ENCODE results near the gene IDH3B. TPM values are rescaled to one million over a fixed set of nuclear protein-coding genes. Genes with fewer than 3 reads are reported as not detected.

Gene IDH3B
- total and polyA plus RNA-seq, 9 of the 15 experiments (the other 6 are each of a cell fraction or from before 2014, with no cell fraction given) = 91.7 to 224 (median 155) TPM

DNA sequence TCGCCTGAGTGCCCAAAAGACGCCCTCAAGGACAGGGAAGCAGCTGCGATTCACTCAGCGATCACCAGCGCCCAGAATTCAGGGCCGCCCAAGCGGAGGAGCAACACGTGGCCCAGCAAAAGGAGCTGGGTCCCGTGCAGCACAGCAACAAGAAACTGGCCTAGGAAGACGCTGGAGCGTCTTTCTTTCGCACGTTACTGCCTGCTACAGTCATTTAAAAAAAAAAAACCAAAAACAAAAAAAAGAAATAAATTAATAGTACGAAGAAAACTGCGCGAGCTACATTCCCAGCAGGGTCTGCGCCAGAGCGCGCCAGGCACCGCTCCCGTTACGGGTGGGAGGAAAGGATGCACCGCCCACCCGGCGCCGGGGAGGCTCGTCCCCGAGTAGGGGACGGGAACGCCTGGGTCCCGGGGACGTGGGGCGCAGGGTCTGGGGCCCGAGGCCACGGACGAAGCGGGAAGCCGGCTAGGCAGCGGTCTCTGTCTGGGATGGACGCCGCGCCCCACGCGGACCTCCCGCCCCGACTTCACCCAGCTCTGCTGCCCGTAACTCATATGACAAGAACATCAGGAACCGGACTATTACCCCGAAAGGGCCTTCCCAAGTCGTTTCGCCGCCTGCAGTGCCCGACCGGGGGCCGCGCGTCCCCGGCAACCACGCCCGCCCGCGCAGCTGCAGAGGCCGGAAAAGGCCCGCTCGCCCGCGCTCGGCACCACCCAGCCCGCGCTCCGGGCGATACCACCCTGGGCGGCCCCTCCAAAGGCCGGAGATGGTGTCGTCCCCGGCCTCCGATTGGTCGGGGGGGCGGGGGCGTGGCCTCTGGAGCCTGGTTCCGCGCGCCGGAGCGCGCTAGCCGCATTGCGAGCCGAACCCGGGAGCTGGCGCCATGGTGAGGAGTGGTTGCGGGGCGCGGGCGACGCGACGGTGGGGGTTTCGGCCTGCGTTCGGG, 12.0 kb downstream of the IDH3B start, which contains the start of gene NOP56 (continued):
- TF ChIP-seq, protein P1, sequence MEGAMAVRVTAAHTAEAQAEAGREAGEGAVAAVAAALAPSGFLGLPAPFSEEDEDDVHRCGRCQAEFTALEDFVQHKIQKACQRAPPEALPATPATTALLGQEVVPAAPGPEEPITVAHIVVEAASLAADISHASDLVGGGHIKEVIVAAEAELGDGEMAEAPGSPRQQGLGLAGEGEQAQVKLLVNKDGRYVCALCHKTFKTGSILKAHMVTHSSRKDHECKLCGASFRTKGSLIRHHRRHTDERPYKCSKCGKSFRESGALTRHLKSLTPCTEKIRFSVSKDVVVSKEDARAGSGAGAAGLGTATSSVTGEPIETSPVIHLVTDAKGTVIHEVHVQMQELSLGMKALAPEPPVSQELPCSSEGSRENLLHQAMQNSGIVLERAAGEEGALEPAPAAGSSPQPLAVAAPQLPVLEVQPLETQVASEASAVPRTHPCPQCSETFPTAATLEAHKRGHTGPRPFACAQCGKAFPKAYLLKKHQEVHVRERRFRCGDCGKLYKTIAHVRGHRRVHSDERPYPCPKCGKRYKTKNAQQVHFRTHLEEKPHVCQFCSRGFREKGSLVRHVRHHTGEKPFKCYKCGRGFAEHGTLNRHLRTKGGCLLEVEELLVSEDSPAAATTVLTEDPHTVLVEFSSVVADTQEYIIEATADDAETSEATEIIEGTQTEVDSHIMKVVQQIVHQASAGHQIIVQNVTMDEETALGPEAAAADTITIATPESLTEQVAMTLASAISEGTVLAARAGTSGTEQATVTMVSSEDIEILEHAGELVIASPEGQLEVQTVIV (CRISPR knock-in tag; IDR thresholded peaks at IDR 0.05; ENCODE audit: borderline replicate concordance) = no peak
- TF ChIP-seq, protein P2, sequence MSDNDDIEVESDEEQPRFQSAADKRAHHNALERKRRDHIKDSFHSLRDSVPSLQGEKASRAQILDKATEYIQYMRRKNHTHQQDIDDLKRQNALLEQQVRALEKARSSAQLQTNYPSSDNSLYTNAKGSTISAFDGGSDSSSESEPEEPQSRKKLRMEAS (CRISPR knock-in tag; IDR thresholded peaks at IDR 0.05) = peak; percentile 12; the same call in 1 of the 2 replicates
- TF ChIP-seq, protein P3, sequence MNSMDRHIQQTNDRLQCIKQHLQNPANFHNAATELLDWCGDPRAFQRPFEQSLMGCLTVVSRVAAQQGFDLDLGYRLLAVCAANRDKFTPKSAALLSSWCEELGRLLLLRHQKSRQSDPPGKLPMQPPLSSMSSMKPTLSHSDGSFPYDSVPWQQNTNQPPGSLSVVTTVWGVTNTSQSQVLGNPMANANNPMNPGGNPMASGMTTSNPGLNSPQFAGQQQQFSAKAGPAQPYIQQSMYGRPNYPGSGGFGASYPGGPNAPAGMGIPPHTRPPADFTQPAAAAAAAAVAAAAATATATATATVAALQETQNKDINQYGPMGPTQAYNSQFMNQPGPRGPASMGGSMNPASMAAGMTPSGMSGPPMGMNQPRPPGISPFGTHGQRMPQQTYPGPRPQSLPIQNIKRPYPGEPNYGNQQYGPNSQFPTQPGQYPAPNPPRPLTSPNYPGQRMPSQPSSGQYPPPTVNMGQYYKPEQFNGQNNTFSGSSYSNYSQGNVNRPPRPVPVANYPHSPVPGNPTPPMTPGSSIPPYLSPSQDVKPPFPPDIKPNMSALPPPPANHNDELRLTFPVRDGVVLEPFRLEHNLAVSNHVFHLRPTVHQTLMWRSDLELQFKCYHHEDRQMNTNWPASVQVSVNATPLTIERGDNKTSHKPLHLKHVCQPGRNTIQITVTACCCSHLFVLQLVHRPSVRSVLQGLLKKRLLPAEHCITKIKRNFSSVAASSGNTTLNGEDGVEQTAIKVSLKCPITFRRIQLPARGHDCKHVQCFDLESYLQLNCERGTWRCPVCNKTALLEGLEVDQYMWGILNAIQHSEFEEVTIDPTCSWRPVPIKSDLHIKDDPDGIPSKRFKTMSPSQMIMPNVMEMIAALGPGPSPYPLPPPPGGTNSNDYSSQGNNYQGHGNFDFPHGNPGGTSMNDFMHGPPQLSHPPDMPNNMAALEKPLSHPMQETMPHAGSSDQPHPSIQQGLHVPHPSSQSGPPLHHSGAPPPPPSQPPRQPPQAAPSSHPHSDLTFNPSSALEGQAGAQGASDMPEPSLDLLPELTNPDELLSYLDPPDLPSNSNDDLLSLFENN (IDR thresholded peaks at IDR 0.05; ENCODE audit: low read depth in 2 of 2, low read length in 2 of 2) = no peak
- TF ChIP-seq CCNT2 (IDR thresholded peaks at IDR 0.05; ENCODE audit: borderline replicate concordance, extremely low read depth, insufficient read length, low read depth, low read length) (peak; percentile 31), ZFX (CRISPR knock-in tag; IDR thresholded peaks at IDR 0.05) (peak; percentile 93), LEF1 (IDR thresholded peaks at IDR 0.05) (no peak), ZNF274 (IDR thresholded peaks at IDR 0.05; ENCODE audit: borderline replicate concordance, low read depth, low read length) (no peak)
- TF ChIP-seq, protein P4, sequence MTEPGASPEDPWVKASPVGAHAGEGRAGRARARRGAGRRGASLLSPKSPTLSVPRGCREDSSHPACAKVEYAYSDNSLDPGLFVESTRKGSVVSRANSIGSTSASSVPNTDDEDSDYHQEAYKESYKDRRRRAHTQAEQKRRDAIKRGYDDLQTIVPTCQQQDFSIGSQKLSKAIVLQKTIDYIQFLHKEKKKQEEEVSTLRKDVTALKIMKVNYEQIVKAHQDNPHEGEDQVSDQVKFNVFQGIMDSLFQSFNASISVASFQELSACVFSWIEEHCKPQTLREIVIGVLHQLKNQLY (CRISPR knock-in tag; conservative IDR thresholded peaks at IDR 0.05) = no peak
- TF ChIP-seq, protein P5, sequence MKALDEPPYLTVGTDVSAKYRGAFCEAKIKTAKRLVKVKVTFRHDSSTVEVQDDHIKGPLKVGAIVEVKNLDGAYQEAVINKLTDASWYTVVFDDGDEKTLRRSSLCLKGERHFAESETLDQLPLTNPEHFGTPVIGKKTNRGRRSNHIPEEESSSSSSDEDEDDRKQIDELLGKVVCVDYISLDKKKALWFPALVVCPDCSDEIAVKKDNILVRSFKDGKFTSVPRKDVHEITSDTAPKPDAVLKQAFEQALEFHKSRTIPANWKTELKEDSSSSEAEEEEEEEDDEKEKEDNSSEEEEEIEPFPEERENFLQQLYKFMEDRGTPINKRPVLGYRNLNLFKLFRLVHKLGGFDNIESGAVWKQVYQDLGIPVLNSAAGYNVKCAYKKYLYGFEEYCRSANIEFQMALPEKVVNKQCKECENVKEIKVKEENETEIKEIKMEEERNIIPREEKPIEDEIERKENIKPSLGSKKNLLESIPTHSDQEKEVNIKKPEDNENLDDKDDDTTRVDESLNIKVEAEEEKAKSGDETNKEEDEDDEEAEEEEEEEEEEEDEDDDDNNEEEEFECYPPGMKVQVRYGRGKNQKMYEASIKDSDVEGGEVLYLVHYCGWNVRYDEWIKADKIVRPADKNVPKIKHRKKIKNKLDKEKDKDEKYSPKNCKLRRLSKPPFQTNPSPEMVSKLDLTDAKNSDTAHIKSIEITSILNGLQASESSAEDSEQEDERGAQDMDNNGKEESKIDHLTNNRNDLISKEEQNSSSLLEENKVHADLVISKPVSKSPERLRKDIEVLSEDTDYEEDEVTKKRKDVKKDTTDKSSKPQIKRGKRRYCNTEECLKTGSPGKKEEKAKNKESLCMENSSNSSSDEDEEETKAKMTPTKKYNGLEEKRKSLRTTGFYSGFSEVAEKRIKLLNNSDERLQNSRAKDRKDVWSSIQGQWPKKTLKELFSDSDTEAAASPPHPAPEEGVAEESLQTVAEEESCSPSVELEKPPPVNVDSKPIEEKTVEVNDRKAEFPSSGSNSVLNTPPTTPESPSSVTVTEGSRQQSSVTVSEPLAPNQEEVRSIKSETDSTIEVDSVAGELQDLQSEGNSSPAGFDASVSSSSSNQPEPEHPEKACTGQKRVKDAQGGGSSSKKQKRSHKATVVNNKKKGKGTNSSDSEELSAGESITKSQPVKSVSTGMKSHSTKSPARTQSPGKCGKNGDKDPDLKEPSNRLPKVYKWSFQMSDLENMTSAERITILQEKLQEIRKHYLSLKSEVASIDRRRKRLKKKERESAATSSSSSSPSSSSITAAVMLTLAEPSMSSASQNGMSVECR (CRISPR knock-in tag; IDR thresholded peaks at IDR 0.05) = peak; percentile 95
- TF ChIP-seq, protein P6, sequence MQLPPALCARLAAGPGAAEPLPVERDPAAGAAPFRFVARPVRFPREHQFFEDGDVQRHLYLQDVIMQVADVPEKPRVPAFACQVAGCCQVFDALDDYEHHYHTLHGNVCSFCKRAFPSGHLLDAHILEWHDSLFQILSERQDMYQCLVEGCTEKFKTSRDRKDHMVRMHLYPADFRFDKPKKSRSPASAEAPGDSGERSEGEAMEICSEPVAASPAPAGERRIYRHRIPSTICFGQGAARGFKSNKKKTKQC (CRISPR knock-in tag; IDR thresholded peaks at IDR 0.05) = no peak

All from K562 (cell line).